Endothelial cell of umbilical vein (primary cell): Measurements from ENCODE around the gene ZC3HAV1. TPM values are rescaled to one million over a fixed set of nuclear protein-coding genes. Genes with fewer than 3 reads are reported as not detected.

ENCODE experiments used
- BruUV-seq: library from RNA; stranded (reverse); fragments of 400-500 nt; replicated peaks from 2 replicates; lab custom pipeline; 2021; lab: Mats Ljungman, UMichigan
- CTCF ChIA-PET: fragments of 300-600, 350-600 bp; sonication (Branson Sonifier 250); formaldehyde crosslinking; loops from one replicate; lab custom pipeline; 2021; ENCODE audit warnings: antibody characterized with exemption, inconsistent platforms; lab: Charles Lee
- POLR2A ChIA-PET: fragments of 300-600, 350-600 bp; sonication (Branson Sonifier 250); formaldehyde crosslinking; loops from one replicate; lab custom pipeline; 2021; ENCODE audit warnings: antibody characterized with exemption, inconsistent platforms; lab: Charles Lee
- DNase-seq: peaks from one replicate; pipeline ENCODE4 v3.0.0-alpha.2; 2011; ENCODE audit warnings: low read depth, low spot score
- FAIRE-seq: peaks from 2 replicates; lab custom pipeline; 2011; peaks lifted over from hg19 to GRCh38; lab: Jason Lieb, UNC
- H2AFZ ChIP-seq: 2 replicates; pipeline ENCODE4 v1.6.0; 2012; ENCODE audit warnings: low read depth, low read length, control low read depth, inconsistent platforms
- H3K27ac ChIP-seq: 2 replicates; pipeline ENCODE4 v1.5.1; 2011; ENCODE audit warnings: low read depth, mild to moderate bottlenecking, control low read depth, low read length, moderate library complexity; ENCODE audit not compliant: insufficient read depth
- H3K27me3 ChIP-seq, 2 experiments: 2 replicates each; pipeline versions ENCODE4 v1.6.0 to v1.6.1; 2011; ENCODE audit warnings: low read length in 2 of 2, mixed read lengths in 1 of 2; ENCODE audit not compliant: control insufficient read depth in 2 of 2, insufficient read depth in 2 of 2
- H3K36me3 ChIP-seq, 2 experiments: 2 replicates in 1 of 2; 3 replicates in 1 of 2; pipeline ENCODE4 v1.5.1; 2011; ENCODE audit warnings: low read length in 2 of 2, mild to moderate bottlenecking in 1 of 2, moderate library complexity in 1 of 2; ENCODE audit not compliant: control insufficient read depth in 2 of 2, insufficient read depth in 2 of 2; ENCODE audit errors: extremely low read depth in 1 of 2
- H3K4me1 ChIP-seq: 3 replicates; pipeline ENCODE4 v1.5.1; 2011; ENCODE audit warnings: mild to moderate bottlenecking, low read length; ENCODE audit not compliant: control insufficient read depth, insufficient read depth; ENCODE audit errors: extremely low read depth
- H3K4me2 ChIP-seq: 2 replicates; pipeline ENCODE4 v1.6.1; 2011; ENCODE audit warnings: low read length, control low read depth, mixed read lengths; ENCODE audit not compliant: insufficient read depth
- H3K4me3 ChIP-seq, 3 experiments: fragments of 200-600 bp in 1 of 3; sonication (generic), shearing (Covaris generic) in 1 of 3; replicated peaks in 1 of 3; 2 replicates each; pipeline ENCODE4 v1.5.1; 2011 to 2016; ENCODE audit warnings: control low read depth in 3 of 3, low read length in 3 of 3, mild to moderate bottlenecking in 2 of 3, inconsistent platforms in 1 of 3, low read depth in 1 of 3, moderate library complexity in 1 of 3; ENCODE audit not compliant: insufficient read depth in 1 of 3
- H3K79me2 ChIP-seq: 2 replicates; pipeline ENCODE4 v1.6.0; 2012; ENCODE audit warnings: low read length, inconsistent platforms; ENCODE audit not compliant: control insufficient read depth, insufficient read depth
- H3K9ac ChIP-seq: replicated peaks from 2 replicates; pipeline ENCODE3; 2011; ENCODE audit warnings: low read length, control low read depth; ENCODE audit not compliant: insufficient read depth; ENCODE audit errors: extremely low read depth
- H3K9me1 ChIP-seq: replicated peaks from 3 replicates; pipeline ENCODE4 v1.6.0; 2011; ENCODE audit warnings: mild to moderate bottlenecking, low read length; ENCODE audit not compliant: control insufficient read depth, insufficient read depth; ENCODE audit errors: extremely low read depth
- H3K9me3 ChIP-seq: replicated peaks from 2 replicates; pipeline ENCODE4 v1.5.1; 2012; ENCODE audit warnings: low read length, inconsistent platforms; ENCODE audit not compliant: control insufficient read depth, insufficient read depth
- H4K20me1 ChIP-seq: replicated peaks from 2 replicates; pipeline ENCODE3; 2011; ENCODE audit warnings: mild to moderate bottlenecking, low read length; ENCODE audit not compliant: control insufficient read depth, insufficient read depth; ENCODE audit errors: extremely low read depth
- EZH2 ChIP-seq: IDR thresholded peaks from 2 replicates; pipeline ENCODE4 v1.6.1; 2012; ENCODE audit warnings: borderline replicate concordance, low read depth, mild to moderate bottlenecking, moderate library complexity, low read length, inconsistent platforms; ENCODE audit not compliant: severe bottlenecking
- FOS ChIP-seq: IDR thresholded peaks from 2 replicates; pipeline ENCODE4 v1.6.1; 2011; ENCODE audit warnings: mild to moderate bottlenecking, low read length, moderate library complexity, borderline replicate concordance; ENCODE audit not compliant: insufficient read depth
- GATA2 ChIP-seq: IDR thresholded peaks from 2 replicates; pipeline ENCODE4 v1.7.0; 2011; ENCODE audit warnings: low read depth, mild to moderate bottlenecking, moderate library complexity, mixed read lengths, low read length; ENCODE audit not compliant: insufficient read length, insufficient read depth
- JUN ChIP-seq: IDR thresholded peaks from 2 replicates; pipeline ENCODE4 v1.6.1; 2011; ENCODE audit warnings: borderline replicate concordance, low read depth; ENCODE audit not compliant: insufficient read length, insufficient read depth
- MYC ChIP-seq: IDR thresholded peaks from one replicate; pipeline ENCODE4 v1.6.1; 2011; ENCODE audit warnings: mild to moderate bottlenecking, low read depth, low read length
- POLR2A ChIP-seq: IDR thresholded peaks from 2 replicates; pipeline ENCODE4 v1.6.1; 2012; ENCODE audit warnings: low read depth, mild to moderate bottlenecking, control low read depth, low read length
- POLR2AphosphoS5 ChIP-seq: IDR thresholded peaks from 2 replicates; pipeline ENCODE4 v1.6.1; 2012; ENCODE audit warnings: low read depth, mild to moderate bottlenecking, control low read depth, low read length, moderate library complexity; ENCODE audit not compliant: insufficient read depth
- dilution Hi-C: fragments of 300-500 bp; cut with MboI; formaldehyde crosslinking; loops from one replicate; pipeline ENCODE4 v1.15.0; 2019; ENCODE audit warnings: low sequenced_read_pairs; ENCODE audit not compliant: extremely low pct_ligation_motif_present
- intact Hi-C: fragments of 100-400 bp; cut with micrococcal nuclease; formaldehyde crosslinking; loops from one replicate; pipeline ENCODE4 v1.10.0; 2022
- polyA plus RNA-seq, 4 experiments: library from polyadenylated mRNA; depleted of rRNA in 3 of 4; stranded (reverse) in 3 of 4; unstranded in 1 of 4; fragments of >200 nt; gene quantifications; 2 replicates each; pipeline versions ENCODE4 v1.2.1 to v1.2.3, GENCODE V29; 2011 to 2012; ENCODE audit warnings: missing spikeins in 1 of 4
- total RNA-seq: library from RNA; stranded (reverse); gene quantifications from 2 replicates; pipeline ENCODE4 v1.2.3, GENCODE V29; 2021
- TF ChIP-seq, protein P1 (sequence below): IDR thresholded peaks from 2 replicates; pipeline ENCODE4 v1.6.1; 2011; ENCODE audit not compliant: insufficient read depth, insufficient read length
- TF ChIP-seq, protein P2 (sequence below), 2 donors: IDR thresholded peaks; 1 replicate in 1 of 2; 2 replicates in 1 of 2; pipeline ENCODE4 v1.5.1; 2011; ENCODE audit warnings: low read length in 2 of 2, mild to moderate bottlenecking in 2 of 2, moderate library complexity in 2 of 2, control low read depth in 1 of 2, inconsistent platforms in 1 of 2, low read depth in 1 of 2; ENCODE audit not compliant: insufficient read depth in 1 of 2; ENCODE audit errors: extremely low read depth in 1 of 2

The ZC3HAV1 gene
- total and polyA plus RNA-seq, 2 donors (not counting 3 experiments of a cell fraction or from before 2014, with no cell fraction given): 17.1 to 37.7 TPM

GRCh38 chr7:139075871-139076686 is 33.4 kb downstream of the ZC3HAV1 start:
- CTCF ChIA-PET: interaction anchor here (1.4 to 3.5 kb wide), 16 partner anchors 8 to 337 kb away, joined by 4 to 111 read pairs (median 11); partner anchors contain the start of gene ZC3HAV1L
- Histone ChIP-seq H3K27ac (no peak overlapping the region), H2AFZ (no peak overlapping the region), H3K4me1 (peaks cover 7% of the 10 kb centered on the region), H3K4me2 (no peak overlapping the region), H3K36me3 (peaks cover 17 to 23% of the 10 kb centered on the region in 2 experiments), H3K9me3 (no peaks in the 10 kb centered on the region), H3K27me3 (no peaks in the 10 kb centered on the region), H3K9ac (no peak overlapping the region), H3K9me1 (no peaks in the 10 kb centered on the region), H4K20me1 (no peaks in the 10 kb centered on the region), H3K4me3 (no peak overlapping the region), H3K79me2 (no peaks in the 10 kb centered on the region)
- no peak for DNase-seq
- FAIRE-seq: no peak
- BruUV-seq: no TSS peak
- dilution Hi-C loops: no loop called here
- no peak for TF ChIP-seq FOS
- TF ChIP-seq GATA2: no peak
- TF ChIP-seq POLR2A: no peak
- no peak for TF ChIP-seq MYC
- TF ChIP-seq JUN: no peak
- TF ChIP-seq, protein P1, sequence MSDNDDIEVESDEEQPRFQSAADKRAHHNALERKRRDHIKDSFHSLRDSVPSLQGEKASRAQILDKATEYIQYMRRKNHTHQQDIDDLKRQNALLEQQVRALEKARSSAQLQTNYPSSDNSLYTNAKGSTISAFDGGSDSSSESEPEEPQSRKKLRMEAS: no peak
- TF ChIP-seq, protein P2, sequence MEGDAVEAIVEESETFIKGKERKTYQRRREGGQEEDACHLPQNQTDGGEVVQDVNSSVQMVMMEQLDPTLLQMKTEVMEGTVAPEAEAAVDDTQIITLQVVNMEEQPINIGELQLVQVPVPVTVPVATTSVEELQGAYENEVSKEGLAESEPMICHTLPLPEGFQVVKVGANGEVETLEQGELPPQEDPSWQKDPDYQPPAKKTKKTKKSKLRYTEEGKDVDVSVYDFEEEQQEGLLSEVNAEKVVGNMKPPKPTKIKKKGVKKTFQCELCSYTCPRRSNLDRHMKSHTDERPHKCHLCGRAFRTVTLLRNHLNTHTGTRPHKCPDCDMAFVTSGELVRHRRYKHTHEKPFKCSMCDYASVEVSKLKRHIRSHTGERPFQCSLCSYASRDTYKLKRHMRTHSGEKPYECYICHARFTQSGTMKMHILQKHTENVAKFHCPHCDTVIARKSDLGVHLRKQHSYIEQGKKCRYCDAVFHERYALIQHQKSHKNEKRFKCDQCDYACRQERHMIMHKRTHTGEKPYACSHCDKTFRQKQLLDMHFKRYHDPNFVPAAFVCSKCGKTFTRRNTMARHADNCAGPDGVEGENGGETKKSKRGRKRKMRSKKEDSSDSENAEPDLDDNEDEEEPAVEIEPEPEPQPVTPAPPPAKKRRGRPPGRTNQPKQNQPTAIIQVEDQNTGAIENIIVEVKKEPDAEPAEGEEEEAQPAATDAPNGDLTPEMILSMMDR (IDR thresholded peaks at IDR 0.05; ENCODE audit: extremely low read depth in 1 of 2, insufficient read depth in 1 of 2, low read depth in 1 of 2, low read length in 2 of 2): no peak
- TF ChIP-seq EZH2: no peak
- TF ChIP-seq POLR2AphosphoS5: no peak
- intact Hi-C loops: loop anchor here (1.0 kb wide), 3 partner anchors 40 to 190 kb away; partner anchors contain the start of gene ZC3HAV1L
- POLR2A ChIA-PET: no interaction called here
